Activated T-cell treated with anti-CD3 and anti-CD28 coated beads for 48 hours (primary cell): ENCODE data around the gene VAC14.

Source experiments
- DNase-seq: peaks from one replicate; pipeline ENCODE4 v3.0.0-alpha.2; 2020; ENCODE audit warnings: low read depth

The VAC14 gene

DNA sequence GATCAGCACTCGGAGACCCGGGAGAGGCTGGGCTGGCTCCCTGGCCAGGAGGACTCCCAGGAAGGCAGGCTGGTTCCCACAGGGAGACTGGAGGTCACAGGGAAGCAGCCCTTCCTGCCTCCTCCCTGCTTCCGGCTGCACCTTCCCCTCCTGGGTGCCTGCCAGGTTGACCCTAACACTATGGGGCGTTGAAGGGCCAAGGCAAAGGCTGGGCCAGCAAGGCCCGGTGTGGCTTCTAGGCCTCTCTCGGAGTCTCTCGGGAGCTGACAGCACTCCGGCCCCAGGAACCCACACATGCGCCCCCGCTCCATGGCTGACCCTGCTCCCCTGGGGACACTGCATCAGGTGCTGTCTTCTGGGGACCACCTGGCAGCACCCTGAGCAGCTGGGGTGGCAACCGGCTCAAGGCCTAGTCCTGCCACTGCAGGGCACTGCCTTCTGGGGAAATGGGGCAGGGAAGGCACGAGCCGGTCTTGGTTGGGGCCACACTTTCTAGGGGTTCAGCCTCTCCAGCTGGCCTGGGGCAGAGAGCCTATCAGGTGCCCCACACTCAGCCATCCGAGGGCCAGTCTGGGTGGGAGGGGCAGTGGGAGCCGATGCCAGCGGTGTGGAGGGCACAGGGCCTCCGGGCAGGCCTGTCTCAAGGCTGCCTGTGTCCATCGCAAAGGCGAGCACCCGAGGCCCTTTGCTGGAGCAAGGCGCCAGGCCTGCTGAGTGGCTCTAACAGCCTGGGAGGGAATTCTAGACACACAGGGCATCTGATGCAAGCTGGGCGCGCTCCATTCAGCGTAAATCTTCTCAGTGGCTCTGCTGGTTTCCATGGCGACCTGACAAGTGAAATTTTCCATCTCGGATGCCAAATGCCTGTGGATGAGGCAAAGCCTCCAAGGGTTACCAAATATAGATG is 109.5 kb downstream of the VAC14 start:
- no peak for DNase-seq

DNA sequence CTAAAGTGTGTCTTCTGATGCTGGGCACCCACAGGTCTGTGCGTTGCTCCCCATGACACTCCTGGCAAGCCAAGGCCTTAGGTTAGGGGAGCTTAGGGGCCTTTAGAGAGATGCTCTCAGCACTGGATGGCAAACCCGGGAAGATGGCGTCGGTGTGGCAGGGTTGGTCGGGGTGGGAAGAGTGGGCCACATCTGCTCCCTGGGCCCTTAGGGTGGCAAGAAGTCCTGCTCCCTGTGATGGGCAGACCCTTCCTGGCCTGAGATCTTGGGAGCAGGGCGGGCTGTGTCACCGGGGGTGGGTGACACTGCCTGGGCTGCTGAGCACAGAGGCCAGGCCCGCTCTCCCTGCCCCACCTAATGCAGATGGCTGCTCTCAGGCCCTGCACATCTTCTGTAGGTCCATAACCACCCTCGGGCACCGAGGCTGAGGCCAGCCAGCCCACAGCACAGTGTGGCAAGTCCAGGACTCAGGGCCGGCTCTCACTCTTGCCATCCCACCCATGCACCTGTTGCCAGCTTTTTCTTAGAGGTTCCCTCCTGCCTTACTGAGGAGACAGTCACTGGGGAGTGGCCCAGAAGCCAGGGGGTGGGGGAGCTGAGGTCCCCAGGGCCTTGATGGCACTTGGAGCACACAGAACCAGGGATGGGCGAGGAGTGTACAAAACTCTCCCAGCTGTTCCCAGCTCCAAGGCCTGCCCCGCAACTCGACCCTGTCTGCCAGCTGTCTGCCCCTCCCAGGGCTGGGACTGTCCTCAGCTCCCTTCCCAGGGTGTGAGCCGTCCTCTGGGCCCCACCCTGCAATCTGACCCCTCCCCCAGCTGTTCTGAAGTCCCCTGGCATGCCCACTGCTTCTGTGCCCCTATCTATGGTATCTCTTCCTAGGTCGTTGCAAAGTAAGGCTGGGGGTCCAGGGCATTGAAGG is 110.7 kb downstream of the VAC14 start:
- no peak for DNase-seq

- DNase-seq, result no peak
Measured at GRCh38 chr16:70689035-70689969, 111.7 kb downstream of the VAC14 start.

- no peak for DNase-seq
Measured at GRCh38 chr16:70688246-70688742, 112.7 kb downstream of the VAC14 start.

GRCh38 chr16:70687671-70688245 is 113.2 kb downstream of the VAC14 start:
- DNase-seq, result no peak

- DNase-seq, result no peak
Measured at GRCh38 chr16:70687102-70687511, 113.9 kb downstream of the VAC14 start.

DNA sequence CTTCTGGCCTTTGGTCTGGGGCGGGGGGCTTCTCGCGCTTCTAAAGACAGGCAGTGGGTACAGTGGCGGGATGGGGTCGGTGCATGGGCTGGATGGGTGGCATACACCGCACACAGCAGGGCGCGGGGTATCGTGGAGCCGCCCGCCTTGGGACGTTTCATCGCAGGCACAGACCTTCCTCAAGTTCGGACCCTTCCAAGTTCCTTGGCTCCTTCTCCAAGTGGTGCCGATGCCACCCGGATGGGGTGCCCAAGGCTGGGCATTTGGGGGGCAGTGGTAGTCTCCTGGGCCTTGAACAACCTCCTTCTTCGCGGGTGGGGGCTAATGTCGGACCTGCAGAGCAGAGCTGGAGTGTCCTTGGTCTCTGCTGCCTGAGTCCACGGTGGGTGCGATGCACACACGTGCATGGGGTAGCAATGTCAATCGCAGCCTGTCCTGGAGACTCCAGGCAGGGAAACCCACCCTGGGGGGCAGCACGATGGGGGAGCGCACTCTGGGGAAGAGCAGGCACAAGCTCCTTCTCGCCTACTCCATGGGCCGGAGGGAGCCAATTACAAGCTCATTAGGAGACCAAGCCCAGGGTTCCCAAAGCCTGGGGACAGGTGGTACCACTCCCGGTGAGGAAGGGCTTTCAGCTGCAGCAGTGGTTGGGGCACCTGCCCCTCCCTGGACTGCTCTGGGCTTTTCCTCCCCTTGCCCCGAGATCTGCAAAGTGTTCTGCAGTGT is 114.4 kb downstream of the VAC14 start:
- no peak for DNase-seq

- DNase-seq, result peak; percentile 25
Measured at GRCh38 chr16:70685938-70686375, 115.0 kb downstream of the VAC14 start, which contains the start of gene MTSS2. Gene MTSS2, minus strand, starts transcription at chr16:70686053. Its CDS starts 262 bp downstream, at chr16:70685791.

- DNase-seq, result no peak
Measured at GRCh38 chr16:70685061-70685937, 115.7 kb downstream of the VAC14 start.

GRCh38 chr16:70684146-70685060 is 116.6 kb downstream of the VAC14 start:
- no peak for DNase-seq

DNA sequence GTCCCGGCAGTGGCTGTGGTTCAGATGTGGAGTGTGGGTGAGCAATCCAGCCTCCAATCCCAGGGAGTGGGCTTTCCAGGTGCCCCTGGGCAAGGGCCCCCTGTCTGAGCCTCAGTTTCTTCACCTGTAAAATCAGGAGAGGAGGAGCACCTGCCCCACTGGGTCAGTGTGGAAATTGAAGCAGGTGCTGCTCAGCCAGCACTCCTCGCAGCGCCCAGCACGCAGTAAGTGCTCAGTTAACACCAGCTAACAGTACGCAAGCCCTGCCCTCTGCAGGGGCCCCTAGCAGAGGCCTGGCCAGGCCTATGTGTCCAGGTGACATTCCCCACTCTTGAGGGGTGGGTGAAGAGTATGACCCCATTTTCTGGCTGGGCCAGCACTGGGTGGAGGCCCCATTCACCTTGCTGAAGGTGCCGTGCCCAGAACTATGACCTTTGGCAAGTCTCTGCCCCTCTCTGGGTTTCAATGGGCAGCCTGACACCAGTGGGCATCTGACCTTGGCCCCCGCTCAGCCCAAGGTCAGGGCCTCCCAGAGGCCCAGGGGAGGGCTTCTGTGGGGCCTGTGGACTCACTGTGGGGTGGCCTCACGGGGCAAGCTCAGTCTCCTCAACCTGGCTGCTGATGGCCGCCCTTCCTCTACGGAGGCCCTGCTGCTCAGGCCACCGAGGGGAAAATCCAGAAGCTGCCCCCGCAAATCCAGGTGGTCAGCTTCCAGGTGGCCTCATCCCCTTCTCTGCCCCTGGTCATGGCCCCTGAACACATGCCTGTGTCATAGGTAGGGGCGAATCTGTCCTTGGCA is 117.6 kb downstream of the VAC14 start:
- DNase-seq, result no peak

DNA sequence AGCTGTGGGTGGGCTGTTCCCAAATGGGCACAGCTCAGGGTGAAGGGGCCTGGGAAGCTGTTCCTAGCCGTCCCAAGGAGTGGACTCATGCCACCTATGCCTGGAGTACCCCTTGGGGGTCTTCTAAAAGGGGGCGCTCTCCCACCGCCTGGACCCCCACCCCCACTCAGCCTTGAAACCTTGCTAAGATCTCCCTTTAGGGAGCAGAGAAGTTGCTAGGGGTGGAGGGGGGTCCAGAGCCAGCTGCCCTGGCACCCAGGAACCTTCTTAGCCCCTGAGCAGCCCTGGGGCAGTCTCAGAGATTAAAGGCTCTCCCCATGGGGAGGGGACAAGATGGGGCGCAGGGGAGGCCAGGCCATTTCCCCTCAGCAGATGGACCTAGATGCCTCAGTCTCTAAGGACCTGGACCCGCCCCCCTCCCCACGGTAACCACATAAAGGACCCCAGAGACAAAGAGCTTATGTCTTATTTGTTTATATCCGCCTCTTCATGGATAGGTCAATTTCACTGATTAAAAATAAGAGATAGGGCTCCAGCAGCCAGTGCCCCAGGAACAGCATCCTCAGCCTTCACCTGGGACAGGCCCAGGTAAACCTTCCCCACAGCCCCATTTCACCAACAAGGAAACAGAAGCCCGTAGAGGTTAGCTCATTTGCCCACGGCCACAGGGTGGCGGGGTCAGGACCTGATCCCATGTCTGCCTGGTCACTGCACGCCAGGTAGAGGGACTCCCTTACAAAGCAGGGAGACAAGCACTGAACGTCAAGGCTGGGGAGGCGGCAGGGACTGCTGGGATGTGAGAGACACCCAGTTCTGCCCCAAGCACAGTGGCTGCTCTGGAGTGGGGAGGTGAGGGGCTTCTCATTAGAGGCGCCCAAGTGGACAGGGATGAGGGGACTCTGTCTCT is 118.5 kb downstream of the VAC14 start:
- no peak for DNase-seq

- DNase-seq, result no peak
Measured at GRCh38 chr16:70681382-70682238, 119.3 kb downstream of the VAC14 start.

- no peak for DNase-seq
Measured at GRCh38 chr16:70680495-70681381, 120.2 kb downstream of the VAC14 start.
